Hematopoietic multipotent progenitor cell treated with erythropoietin and hydrocortisone succinate and interleukin-3 and kit ligand, for 4 days (in vitro differentiated cells): ENCODE results near the gene MAPT.

Source experiments
- DNase-seq: peaks from one replicate; pipeline ENCODE4 v3.0.0-alpha.2; 2015

Gene MAPT

GRCh38 chr17:45863857-45864654 is 30.3 kb upstream of the MAPT start:
- no peak for DNase-seq

- DNase-seq, result no peak
These were observed 27.2 kb upstream of the MAPT start for GRCh38 chr17:45867171-45867570.

DNA sequence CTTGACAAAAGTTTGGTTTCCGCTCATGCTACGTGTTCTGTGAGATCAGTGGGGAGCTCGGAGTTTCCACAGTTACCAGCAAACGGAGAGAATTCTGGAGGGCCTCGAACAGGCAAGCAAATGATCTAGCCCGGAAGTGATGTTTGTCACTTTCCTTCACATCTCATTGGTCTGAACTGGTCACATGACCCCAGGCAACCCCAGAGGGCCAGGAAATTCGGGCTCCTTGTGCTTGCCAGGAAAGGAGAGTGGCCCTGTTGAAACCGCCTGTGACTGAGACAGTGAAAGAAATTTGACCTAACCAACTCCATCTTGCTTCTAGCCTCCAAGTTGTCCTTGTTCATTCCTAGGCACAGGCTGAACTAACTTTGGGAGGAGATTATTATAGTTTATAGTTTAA is 26.7 kb upstream of the MAPT start:
- no peak for DNase-seq

- no peak for DNase-seq
These were observed 26.1 kb upstream of the MAPT start for GRCh38 chr17:45868276-45868675.

DNA sequence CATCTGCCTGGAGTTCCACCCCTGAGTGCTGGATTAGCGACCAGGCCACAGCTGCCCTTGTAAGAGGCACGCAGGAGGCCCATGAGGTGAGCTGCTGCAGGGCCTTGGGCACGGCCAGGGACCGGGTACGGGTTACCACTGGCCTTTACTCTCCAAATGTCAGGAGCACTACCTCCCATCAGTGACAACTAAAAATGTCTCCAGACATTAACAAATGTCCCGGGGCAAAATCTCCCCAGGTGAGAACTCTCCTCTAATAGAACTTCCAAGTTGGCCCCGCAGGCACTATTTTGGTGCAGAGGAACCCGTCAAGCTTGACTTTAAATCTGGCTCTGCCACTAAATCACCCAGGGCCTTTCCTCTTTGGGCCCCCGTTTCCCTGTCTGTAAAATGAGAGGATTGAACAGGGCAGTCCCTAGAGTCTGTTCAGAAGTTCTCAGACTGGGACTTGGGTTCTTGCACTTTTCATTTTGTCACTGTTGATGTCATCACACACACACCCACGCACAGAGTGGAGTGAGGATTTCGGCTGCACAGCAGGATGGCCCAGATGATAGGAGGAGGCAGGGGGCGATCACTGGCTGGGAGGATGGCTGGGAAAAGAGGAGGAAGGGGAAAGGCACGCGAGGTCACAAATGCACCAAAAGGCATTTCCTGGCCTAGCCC is 24.5 kb upstream of the MAPT start:
- no peak for DNase-seq

GRCh38 chr17:45870342-45870974 is 23.9 kb upstream of the MAPT start:
- no peak for DNase-seq

DNA sequence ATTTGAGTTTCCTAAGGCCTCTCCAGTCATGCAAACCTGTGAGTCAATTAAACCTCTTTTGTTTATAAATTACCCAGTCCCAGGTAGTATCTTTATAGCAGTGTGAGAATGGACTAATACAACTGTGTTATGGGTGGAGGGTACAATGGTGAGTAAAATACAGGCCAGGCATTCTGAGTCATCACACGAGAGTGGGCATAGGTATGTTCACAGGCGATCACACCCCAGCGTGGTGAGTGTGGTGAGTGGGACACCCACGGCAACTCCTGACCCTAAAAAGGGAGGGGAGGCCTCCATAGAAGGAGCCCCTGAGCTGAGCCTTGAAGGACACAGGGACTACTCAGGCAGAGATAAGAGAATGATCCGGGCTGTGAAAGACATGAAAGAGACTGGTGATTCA is 22.6 kb upstream of the MAPT start:
- no peak for DNase-seq

GRCh38 chr17:45873728-45874127 is 20.6 kb upstream of the MAPT start:
- peak; percentile 56 for DNase-seq

DNA sequence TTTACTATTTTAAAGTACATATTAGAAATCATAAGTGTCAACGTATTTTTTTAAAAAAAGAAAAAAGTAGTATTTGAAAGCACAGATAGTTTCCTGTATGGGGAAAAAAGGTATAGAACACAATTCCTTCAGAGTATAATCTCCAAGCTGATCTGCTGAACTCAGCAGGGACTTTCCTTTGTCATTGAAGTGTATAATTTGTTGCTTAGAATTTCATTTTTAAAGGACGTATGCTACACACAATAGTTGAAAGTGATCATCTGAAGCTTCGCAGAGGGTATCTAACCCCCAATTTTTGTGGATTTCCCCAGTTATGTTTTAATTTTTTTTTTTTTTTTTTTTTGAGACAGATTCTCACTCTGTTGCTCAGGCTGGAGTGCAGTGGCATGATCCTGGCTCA is 20.2 kb upstream of the MAPT start:
- no peak for DNase-seq

GRCh38 chr17:45876539-45876938 is 17.8 kb upstream of the MAPT start:
- no peak for DNase-seq

DNA sequence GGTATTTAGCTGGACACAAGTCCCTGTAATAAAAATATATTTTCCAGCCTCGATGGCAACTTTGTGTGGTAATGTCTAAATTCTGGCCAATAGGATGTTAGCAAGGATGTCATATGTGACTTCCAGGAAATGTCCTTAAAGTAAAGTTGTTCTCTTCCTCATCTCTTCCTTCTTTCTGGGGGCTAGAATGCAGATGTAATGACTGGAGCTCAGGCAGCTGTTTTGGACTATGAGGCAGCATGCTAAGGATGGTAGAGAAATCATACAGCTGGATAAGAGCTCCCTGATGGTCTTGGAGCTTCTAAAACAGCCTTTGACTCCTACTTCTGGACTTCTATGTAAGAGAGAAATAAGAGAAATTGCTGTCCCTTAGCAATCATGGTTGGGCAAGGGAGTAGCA is 16.9 kb upstream of the MAPT start:
- no peak for DNase-seq

DNA sequence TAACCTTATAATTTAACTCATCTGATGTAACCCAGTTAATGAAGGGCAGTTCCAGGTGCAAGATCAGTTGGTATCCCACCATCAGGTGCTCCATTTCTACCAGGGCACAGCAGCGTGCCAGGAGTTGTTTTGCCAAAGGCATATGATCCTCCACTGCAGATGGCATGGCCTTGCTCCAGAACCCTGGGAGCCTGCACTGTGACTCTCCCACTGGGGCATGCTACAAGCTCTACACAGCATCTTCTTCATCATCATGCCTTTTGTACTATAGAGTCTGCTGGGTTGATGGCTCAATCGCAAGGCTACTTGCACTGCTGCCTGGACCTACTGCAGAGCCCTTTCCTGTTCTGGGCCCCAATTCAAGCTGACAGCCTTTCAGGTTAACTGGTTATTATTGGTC is 11.3 kb upstream of the MAPT start:
- no peak for DNase-seq

DNA sequence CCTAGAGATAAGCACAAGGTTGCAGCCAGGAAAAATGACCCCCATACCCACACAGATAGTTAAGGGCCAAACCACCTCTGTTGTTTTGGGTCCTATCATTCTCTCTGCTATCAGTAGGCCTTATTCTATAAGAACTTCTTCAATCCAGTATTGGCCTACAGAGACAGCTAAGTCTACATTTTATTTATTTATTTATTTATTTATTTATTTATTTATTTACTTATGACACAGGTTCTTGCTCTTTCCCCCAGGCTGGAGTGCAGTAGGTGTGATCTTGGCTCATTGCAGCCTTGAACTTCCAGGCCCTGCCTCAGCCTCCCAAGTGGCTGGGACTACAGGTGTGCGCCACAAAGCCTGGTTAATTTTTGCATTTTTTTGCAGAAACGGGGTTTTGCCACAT is 7.5 kb upstream of the MAPT start:
- no peak for DNase-seq

- DNase-seq, result no peak
These were observed 6.0 kb upstream of the MAPT start for GRCh38 chr17:45888392-45888791.

DNA sequence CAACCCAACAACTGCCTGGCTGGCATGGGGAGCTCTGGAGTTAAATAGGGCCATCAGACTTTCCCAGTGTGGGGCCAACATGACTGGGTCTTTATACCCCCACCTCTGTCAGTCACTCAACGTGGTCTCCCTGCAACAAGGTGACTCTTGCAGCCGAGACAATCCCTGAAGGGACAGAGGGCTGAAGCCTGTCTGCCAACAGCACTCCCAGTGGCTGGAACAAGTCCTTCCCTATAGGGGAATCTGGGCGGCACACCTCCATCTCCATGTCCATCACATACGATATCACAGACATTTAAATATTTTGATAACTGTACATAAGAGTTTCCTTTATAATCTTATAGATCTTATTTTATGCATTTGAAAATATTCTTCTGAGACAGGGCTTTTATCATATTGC is 4.8 kb upstream of the MAPT start:
- no peak for DNase-seq

DNA sequence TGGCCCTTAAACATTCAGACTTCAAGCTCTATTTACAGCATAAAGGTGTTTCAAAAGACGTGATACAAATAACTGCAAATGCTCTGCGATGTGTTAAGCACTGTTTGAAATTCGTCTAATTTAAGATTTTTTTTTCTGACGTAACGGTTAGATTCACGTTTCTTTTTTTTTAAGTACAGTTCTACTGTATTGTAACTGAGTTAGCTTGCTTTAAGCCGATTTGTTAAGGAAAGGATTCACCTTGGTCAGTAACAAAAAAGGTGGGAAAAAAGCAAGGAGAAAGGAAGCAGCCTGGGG is 681 bp upstream of the MAPT start:
- no peak for DNase-seq

- no peak for DNase-seq
These were observed 1.1 kb downstream of the MAPT start for GRCh38 chr17:45895304-45895968.

- DNase-seq, result no peak
These were observed 1.8 kb downstream of the MAPT start for GRCh38 chr17:45895969-45896785.

DNA sequence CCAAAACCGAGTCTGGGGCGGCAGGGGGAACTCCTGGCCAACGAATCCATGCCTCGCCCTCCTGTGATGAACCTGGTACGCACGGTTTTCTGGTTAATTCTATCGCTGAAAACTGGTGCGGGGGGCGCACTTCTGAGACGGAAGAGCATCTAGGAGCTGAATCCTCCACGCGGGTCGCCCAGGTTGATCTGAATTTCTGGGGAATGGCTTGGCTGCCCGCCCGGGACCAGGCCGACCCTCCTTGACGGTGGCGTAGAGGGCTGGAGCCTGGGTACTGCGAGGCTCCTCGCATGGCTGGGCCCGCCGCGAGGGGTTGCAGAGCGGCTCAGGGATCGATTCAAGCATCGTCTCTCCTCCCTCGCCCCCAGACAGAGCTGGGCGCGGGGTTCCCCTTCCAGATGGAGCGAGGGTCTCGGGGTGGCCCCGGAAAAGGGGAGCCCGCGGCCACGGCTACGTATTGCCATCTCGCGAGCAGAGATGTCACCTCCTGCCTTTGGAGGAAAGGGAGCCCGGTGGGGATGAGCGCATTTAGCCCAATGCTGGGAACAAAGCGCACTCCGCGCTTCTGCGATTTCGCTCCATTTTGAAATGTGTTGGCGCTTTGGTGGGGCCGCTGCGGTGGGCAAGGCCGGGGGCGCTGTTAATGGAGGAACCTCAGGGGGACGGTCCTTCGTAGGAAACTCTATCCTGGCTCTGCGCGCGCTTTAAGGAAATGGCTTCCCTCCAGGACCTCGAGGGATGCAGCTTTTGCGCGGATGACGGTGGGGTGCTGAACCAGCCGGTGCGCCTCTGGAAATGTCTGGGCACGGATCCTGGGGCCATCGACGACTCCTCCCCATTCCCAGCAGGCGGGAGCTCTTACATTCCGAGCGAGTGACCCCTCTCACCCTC is 2.7 kb downstream of the MAPT start:
- DNase-seq, result peak; percentile 22

- DNase-seq, result no peak
These were observed 5.8 kb downstream of the MAPT start for GRCh38 chr17:45900136-45900535.

GRCh38 chr17:45900723-45901415 is 6.5 kb downstream of the MAPT start:
- DNase-seq, result no peak
